NCI-H2171 treated with DMSO at 0.1 percent for 48 hours (cell line): ENCODE measurements around the gene VSTM2L.

ENCODE experiments used
- DNase-seq: peaks from one replicate; lab custom pipeline; 2025; lab: John Stamatoyannopoulos, UW

VSTM2L gene

DNA sequence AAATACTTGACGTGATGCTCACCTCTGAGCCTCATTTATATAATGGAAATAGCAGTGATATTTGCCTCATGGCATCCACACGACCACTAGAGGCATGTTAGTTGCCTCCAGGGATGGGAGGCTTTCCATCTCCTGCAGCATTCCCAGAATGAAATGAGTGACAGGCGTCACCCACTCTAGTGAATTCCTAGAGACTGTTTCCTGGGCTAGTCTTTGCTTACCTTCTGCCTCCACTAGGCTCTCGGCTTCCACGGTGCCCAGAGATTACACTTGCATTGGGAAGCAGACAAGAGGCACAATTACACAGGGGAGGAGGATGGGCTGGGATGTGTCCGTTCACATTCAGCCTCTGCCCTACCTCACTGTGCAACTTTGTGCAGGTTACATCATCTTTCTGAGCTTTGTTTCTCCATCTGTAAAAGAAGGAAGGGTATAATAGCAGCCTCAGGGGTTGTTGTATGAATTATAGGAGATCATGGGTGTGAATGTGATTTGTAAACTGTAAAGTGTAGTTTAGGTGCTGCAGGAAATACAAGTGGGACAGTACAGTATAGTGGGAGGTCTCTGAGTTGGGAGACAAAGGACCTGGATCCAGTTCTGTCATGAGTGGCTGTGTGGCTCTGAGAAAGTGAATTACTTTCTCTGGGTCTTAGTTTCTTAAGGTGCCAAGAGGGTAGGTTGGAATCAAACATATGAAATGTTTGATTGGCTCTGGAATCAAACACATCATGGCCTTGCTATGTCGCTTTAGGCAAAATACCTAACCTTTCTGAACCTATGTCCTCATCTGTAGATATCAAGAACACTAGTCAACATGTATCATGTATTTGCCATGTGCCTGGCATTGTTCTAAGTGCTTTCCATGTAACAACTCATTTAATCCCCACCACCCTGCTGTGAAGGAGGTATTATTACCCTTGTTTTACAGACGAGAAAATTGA is 3.6 kb upstream of the VSTM2L start:
- DNase-seq, result no peak

DNA sequence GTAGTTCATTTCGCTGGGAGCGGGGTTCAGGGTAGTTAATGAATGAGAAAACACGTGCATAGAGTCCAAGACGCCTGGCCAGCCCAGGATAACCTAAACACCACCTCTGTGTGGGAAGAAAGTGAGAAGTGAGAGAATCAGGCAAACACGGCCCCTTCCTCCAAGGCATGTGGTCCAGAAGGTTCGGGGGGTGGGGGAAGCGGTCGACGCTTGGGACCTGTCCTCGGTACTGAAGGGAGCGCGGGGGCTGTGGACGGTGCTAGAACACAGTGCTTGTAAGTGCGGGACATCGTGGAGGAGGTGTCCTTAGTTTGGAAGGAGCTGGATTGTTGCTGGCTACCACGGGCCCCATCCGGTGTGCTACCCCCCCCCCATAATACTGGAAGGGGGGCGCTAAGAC is 1.7 kb upstream of the VSTM2L start:
- DNase-seq, result no peak

DNA sequence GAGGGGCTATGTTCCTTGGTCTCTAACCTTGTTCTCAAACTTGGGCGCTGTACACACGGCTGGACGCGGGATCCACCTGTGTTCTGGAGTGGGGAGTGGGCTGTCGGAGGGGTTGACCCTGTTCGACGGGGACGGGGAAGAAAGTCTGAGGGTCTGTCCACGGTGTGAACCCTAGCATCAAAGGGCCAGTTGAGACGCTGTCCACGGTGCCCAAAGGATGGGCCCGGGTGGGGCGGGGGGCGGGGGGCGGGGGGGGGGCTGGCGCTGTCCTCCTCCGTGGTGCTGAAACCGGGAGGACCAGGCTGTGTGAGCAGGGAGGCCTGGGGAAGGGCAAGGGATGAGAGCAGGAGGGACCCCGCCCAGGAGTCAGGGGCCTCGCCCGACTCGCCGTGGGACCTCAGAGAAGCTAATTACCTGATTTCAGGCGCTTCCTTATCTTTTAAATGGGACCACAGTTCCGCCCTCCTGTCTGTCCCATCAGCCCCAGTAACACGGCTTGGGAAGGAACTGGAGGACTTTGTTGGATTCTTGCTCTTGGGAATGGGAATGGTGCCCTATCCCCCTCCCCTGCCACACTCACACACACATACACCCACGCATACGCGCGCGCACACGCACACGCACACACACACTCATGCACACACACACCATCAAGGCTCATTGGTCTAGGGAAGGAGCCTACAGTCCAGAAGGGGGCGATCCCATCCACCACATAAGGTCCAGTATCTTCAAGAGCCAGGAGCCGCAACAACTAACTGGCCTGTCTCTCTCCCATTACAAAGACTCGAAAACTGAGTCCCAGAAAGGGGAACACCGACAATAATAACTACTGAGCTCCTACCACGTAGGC is 1.0 kb upstream of the VSTM2L start:
- peak; percentile 29 for DNase-seq

DNA sequence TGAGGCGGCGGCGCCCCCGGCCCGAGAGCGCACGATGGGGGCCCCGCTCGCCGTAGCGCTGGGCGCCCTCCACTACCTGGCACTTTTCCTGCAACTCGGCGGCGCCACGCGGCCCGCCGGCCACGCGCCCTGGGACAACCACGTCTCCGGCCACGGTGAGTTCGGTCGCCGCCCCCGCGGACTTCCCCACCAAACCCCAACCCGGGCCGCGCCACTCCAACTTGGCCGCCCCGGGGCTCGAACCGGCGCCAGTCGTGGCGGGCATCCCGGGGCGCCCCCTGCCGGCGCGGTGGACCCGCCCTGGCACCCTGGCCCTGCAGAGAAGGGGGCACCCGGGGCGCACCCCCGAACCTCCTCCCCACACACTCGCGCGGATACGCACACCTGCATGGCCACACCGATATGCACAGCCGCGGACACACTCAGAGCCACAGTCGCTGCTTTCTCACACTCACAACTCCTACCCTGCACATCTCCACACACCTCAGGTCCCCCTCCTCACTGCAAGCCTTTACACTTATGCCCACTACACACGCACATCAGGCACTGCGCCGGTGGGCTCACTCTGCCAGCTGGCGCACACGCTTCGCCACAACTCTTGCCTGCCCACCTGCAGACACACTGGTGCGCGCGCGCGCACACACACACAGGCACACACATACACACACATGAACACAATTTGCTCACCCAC is 535 bp downstream of the VSTM2L start:
- no peak for DNase-seq

DNA sequence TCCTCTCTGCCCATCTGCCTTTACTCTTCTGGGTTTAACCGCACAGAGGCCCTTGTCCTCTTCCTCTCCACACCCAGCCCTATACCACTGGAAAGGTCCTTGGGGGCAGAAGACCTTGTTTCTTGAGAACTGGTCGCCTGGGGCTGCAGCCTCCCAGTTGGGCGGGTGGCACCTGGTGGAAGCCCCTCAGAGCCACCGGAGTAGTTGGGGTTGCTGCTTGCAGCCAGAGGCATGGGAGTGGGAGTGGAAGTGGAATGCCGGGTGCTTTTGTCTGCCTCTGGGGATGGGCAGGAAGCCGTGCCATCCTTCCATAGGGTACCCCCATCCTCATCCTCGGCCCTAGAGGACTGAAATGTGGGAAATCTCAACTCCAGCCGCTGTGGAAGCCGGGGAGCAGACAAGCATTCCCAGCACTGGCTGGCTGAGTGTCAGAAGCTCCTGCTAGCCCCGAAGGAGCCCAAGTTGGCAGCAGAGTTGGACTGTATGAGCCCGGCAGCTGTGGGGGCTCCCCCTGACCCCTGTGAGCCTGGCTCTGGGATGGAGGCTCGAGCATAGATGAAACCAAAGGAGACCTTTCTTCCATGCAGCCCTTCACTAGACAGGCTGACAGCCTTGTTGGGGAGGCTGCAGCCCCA is 1.2 kb downstream of the VSTM2L start:
- no peak for DNase-seq

DNA sequence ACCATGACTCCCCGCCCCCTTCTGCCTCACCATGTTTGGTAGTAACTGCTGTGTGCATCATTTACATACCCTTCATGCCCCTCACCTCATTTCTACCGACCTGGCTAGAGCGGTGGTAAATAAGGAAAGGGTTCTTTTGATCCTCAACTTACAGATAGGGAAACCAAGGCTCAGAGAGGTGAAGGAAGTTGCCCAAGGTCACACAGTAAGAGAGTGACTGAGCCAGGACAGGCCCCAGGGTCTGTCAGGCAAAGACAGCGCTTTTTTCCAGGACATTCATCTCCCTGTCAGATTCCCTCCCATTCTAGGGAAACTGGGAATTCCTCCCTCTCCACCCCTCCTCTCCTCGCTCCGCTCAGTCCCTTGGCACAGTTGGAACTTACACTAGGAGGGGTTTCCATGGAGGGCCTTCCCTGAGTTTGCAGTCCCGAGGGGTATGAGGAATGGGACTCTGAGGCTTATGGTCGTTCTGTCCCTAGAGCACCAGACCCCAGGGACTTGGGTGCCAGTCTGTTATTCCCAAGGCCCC is 2.0 kb downstream of the VSTM2L start:
- no peak for DNase-seq

DNA sequence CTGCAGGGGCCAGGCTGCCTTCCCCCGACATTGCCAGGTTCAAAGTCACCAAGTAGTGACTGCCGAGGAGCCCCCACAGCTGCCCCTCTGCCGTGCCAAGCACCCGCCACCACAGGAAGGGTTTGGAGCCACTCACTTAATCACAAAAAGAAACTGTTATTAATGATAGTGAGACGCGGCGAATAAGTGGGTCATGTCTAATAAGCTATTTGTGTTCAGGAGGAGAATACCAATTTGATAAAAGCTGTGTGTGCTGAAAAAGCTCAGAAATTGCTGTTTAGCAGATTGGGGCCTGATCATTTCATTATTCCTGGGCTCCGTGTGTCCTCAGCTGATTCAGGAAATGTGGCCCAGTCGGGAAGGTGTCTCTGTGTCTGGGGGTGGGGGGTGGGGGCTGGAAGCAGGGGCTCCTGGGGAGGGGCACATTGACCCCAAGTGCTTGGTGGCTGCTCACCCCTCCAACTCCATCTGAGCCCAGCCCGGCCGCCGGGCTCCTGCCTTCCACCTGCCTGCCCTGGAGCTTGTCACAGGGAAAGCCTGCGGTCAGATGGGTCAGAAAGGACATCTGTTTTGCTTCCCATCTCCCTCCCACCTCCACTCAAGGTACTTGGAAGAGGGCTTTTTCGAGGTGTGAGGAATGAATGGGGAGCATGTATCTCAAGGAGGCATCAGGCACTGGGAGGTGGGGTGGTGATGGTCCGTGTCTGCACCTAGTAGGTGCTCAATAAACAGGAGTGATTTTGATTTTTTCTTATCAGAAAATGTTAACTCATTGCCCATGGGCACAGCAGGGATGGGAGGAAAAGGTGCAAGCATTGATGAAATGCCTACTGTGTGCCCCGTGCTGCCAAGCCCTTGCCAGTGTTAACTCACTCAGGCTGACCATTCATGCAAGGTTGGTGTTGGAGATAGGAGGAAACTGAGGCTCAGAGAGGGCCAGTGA is 3.0 kb downstream of the VSTM2L start:
- DNase-seq, result no peak

DNA sequence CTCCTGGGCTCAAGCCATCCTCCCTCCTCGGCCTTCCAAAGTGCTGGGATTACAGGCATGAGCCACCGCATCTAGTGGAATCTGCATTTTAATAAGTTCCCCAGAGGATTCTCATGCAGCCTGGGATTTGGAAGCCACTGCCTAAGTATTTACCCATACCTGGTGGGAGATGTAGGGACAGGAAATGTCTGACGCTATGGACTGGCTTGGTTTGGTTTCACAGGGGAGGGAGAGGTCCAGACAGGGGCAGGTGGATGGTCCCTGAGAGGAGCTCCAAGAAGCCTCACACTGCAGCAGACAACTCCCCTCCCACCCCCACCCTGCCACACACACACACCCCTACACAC is 4.4 kb downstream of the VSTM2L start:
- DNase-seq, result no peak

DNA sequence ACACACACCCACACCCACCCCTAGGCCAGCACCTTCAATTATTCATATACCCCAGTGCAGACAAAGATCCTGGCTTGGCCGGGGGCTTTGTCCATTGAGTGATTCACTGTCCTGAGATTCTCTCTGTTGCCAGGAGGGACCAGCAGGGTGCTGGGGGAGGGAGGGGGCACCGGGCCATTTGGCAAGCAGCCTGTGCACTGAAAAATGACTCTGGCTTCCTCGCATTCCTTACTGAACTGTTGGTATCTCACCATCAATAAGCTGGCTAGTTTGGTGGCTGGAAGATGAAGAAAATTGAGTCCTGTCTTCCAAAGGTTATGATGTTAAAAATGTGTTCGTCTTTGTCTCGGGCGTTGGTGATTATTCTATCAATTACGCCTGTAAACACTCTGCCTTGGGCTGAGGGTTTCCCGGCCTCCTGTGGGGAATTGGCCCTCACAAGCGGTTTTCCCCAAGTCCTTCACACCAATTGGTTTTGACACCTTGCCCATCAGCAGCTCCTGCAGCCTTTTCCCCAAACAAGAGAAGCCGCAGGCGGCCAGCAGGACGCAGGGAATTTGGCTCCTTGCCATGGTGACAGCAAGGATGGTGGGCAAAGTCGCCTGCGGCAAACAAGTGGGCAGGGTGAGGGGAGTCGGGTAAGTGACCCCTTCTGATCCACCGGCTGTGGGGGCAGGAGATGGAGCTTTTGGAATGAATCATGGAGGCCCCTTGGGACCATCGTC is 4.9 kb downstream of the VSTM2L start:
- peak; percentile 40 for DNase-seq

DNA sequence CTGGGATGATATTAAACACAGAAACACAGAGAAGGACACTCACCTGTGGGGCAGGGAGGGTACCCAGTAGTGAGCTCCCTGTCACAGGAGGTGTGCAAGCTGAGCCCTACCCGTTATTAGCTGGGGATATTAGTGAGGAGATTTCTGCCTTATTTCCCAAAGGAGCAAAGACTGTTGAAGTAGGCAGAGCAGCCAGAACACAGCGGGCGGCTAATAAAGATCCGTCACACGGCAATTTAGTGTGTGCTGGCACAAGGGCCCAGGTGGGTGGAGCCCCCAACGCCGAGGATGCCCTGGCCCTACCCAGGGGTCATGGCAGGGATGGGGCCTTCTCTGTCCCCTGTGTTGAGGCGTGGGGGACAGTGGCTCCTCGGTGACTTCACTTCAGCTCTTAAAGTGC is 8.3 kb downstream of the VSTM2L start:
- DNase-seq, result peak; percentile 50

DNA sequence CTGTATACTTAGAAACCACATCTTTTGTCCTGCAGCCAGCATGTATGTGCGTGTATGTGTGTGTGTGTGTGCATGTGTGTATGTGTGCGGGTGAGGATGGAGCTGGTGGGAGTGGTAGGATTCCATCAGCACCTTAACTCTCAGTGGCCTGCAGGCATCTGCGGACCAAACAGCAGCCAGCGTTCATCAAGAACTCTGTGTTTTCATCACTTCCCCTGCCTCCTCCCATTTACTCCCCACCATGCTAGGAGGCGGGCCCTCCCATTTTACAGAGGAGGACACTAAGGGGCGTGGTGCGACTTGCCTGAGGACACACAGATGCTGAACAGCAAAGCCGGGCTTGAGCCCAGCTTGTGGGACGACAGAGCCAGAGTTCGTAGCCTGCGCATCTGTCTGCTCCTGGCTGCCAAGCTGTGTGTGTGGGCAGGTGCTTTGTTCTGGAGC is 8.9 kb downstream of the VSTM2L start:
- peak; percentile 88 for DNase-seq

DNA sequence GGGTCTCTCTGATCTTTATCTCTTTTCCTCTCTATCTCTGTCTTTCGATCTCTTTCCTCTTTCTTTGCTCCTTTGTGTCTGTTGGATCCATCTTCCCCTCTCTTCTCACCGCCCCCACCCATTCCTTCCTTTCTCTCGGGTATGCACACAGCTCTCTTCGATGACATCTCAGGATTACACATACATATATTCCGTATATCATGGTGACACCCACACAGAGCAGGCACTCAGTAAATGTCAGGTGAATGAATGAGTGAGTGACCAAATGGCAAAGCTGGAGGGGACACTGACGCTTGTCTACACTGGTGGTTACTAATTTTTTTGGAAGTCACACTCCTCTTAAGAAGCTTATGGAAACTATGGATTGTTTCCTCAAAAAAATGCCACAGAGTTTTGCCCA is 9.9 kb downstream of the VSTM2L start:
- no peak for DNase-seq

DNA sequence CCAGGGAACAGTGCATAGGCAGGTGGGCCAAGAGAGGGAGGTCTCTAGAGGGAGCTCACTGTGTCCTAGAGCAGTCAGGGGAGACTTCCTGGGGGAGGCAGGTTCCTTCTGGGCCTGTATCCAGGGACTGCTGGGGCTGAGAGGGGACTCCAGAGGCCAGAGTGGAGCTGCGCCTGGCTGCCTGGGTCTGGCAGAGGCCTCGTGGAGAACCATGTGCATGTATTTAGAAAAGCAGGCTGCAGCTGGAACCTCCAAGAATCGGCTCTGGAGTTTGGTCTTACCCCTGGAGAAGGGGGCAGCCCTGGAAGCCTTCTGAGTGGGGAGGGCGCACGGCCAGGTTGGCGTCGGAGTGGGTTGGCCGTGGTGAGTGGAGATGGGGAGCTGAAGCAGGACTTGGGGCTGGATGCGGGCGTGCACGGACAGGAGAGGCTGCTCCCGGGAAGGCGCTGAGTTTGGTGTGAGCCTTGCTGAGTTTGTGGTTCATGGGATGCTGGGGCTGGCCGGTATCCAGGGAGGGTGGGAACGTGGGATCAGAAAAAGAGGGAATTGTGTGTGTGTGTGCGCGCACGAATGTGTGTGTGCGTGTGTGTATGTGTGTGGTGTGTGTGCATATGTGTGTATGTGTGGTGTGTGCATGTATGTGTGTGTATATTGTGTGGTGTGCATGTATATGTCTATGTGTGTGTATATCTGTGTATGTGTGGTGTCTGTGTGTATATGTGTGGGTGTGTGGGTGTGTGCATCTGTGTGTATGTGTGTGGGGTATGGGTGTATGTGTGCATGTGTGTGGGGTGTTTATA is 10.8 kb downstream of the VSTM2L start:
- no peak for DNase-seq

DNA sequence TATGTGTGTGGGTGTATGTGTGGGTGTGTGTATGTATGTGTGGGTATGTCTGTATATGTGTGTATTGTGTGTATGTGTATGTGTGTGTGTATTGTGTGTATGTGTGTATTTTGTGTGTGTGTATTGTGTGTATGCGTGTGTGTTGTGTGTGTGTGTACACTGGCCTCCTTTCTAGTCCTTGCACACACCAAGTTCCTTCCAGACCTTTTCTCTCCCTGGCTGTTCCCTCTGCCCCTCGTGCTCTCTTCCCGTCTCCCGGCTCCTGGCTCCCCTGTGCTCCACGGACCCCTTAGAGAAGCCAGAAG is 11.4 kb downstream of the VSTM2L start:
- no peak for DNase-seq

DNA sequence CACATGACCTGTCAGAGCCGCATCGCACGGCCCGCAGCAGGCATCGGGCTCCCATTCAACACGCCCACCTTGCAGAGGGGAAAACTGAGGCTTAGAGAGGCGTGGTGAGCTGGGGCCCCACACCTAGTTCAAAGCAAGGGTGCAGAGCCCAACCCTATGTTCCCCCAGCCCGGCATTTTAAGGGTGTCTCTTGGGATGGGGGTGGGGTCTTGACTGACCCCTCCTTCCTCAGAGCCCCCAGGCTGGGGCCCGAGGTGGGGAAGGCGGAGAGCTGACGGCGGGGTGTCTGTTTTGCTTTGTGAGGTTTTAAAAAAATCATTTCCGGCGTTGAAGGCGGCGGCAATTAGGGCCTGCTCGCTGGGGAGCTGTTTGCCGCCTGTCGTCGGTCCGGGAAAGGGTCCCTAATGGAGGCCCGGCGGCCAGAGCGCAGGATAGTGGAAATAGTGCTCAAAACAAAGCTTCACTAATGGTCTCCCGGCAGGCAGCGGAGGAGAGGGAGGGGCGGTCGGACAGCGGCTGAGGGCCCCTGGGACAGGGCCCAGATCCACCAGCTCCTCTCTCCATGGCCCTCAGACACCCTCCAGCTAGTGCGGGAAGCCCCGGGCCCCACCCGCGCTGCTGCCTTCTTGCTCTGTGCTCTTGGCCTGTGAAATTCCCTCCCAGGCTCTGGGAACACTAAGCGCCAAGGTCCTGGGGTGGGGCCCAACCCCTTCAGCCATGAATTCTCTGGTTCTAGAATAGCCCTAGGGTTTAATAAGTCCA is 11.9 kb downstream of the VSTM2L start:
- peak; percentile 76 for DNase-seq

DNA sequence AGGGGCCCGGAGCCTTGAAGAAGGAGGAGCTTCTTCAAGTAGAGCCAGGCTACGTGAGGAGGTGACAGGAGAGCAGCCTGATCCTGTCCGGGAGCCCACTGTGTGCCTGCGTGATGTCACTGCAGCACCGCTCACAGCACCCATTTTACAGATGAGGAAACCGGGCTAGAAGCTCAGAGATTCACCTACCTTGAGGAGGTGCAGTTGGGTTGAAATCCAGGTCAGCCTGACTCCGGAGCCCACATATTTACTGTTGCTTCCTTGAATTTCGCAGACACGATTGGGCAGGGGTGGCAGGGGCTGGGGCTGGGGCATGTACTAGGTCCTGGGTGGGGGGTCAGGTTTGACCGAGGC is 12.5 kb downstream of the VSTM2L start:
- peak; percentile 72 for DNase-seq

DNA sequence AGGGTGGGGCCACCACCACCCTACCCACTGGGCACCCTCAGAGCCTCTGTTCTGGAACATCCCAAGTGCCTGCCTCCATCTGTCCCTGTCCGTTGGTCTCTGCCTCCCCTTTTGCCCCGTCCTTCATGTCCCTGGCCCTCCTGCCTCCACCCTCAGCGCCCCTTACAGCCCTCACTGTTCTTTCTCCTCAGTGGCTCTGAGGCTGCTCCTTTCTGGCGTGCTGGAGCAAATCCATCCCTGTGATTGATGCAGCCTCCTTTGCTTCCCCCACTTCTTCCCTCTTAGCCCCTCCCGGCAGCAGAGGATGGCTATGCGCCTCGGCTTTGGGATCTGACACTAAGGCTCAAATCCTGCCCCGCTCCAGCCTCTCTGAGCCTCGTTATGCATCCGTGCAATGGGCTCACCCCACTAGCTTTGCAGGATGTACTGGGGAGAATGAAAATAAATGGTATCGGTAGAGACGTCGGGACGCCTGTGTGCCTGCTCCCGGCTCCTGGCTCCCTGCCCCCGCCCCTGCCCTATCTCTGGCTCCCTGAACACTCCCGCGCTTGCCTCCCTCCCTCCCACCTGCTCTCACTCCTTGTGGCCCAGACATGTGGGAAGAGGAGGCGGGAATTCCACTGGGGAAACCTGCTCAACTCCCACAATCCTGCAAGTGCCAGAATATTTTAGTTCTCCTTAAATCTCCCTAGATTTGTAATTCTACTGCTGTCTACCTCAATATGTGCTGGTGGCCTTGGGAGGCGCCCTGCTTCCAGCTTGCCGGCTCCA is 13.1 kb downstream of the VSTM2L start:
- DNase-seq, result peak; percentile 93

DNA sequence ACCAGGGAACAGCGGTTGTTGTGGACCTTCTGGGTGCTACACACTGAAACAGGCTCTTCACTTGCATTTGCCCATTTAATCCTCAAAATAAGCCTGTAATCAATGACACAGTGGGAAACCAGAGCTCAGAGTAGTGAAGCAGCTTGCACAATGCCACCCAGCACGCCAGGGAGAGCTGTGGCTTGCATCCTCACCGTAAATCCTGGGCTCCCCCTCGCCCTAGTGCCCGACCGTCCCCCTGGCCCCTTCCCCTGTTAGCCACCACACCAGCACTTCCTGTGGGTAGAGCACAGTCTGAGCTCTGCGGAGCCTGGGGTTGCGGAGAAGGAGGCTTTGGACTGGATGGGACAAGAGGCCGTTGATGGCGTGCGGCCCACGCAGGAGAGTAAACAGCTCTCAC is 14.5 kb downstream of the VSTM2L start:
- DNase-seq, result no peak
